Lower leg skin (tissue), 4 donors: ENCODE results near the gene HOXC4. TPM values are rescaled to one million over a fixed set of nuclear protein-coding genes. Genes with fewer than 3 reads are reported as not detected.
"Not testable (repeated sequence)": the region's sequence is repeated elsewhere in the genome, so short reads cannot be mapped to it uniquely, and the experiment has no call there.

Source experiments
- DNase-seq, 2 donors: peaks; one replicate each; pipeline ENCODE4 v3.0.0-alpha.2; 2019; ENCODE audit warnings: low spot score in 2 of 2
- H3K4me3 ChIP-seq: fragments of 200-600 bp; sonication (generic); 2 replicates; pipeline ENCODE4 v1.5.1; 2017; ENCODE audit warnings: mild to moderate bottlenecking, low read depth; ENCODE audit not compliant: poor library complexity, severe bottlenecking
- CTCF ChIP-seq, 3 donors: fragments of 450-650 bp; IDR thresholded peaks; one replicate each; pipeline ENCODE4 v1.5.1; 2016; ENCODE audit warnings: antibody characterized with exemption in 3 of 3, mild to moderate bottlenecking in 3 of 3, moderate library complexity in 2 of 3
- POLR2A ChIP-seq, 2 donors: fragments of 450-650 bp; IDR thresholded peaks; one replicate each; pipeline ENCODE4 v1.6.1; 2016 to 2017; ENCODE audit warnings: antibody characterized with exemption in 2 of 2, mild to moderate bottlenecking in 1 of 2, moderate library complexity in 1 of 2
- WGBS, 2 donors: methylation state at CpG; one replicate each; pipeline ENCODE4 v1.1.5; 2018; 5-methylcytosine and 5-hydroxymethylcytosine counted together
- intact Hi-C: fragments of 100-400 bp; cut with DNase I; formaldehyde crosslinking; loops from one replicate; pipeline ENCODE4 v1.15.0; 2023; ENCODE audit warnings: low total_unique reads
- total RNA-seq, 4 donors: library from RNA; depleted of rRNA; stranded (reverse); fragments of >200 nt; gene quantifications; one replicate each; pipeline ENCODE4 v1.1.0, GENCODE V29; 2016

The HOXC4 gene
- total RNA-seq, 4 donors from 2014 or later = 1.7 to 6.1 (median 3.2) TPM

GRCh38 chr12:54038871-54039414 is 14.7 kb upstream of the HOXC4 start:
- H3K4me3 ChIP-seq = no peak overlapping the region
- TF ChIP-seq CTCF (IDR thresholded peaks at IDR 0.05) (no peak), POLR2A (IDR thresholded peaks at IDR 0.05) (no peak)
- peak in 1 of 2 donors; percentile 93 for DNase-seq
- intact Hi-C loops = no loop called here
- WGBS, 2 donors = 34 to 45% methylated on average over 9 of the region's 9 CpGs

- TF ChIP-seq POLR2A (IDR thresholded peaks at IDR 0.05) (no peak), CTCF (IDR thresholded peaks at IDR 0.05) (no peak)
- intact Hi-C loops = loop anchor here (10.0 kb wide), 1 partner anchor 85 kb away; no protein-coding TSS in a partner anchor
- WGBS, 2 donors = 40 to 42% methylated on average over 16 of the region's 16 CpGs
- DNase-seq = no peak
- H3K4me3 ChIP-seq = no peak overlapping the region
These were observed 14.1 kb upstream of the HOXC4 start for GRCh38 chr12:54039417-54040147.

GRCh38 chr12:54040148-54040494 is 13.5 kb upstream of the HOXC4 start:
- no peak overlapping the region for H3K4me3 ChIP-seq
- TF ChIP-seq CTCF (IDR thresholded peaks at IDR 0.05) (no peak), POLR2A (IDR thresholded peaks at IDR 0.05) (no peak)
- intact Hi-C loops = loop anchor here (10.0 kb wide), 1 partner anchor 85 kb away; no protein-coding TSS in a partner anchor
- no peak for DNase-seq
- 49 to 55% methylated on average over 4 of the region's 4 CpGs for WGBS, 2 donors

GRCh38 chr12:54040648-54041047 is 13.0 kb upstream of the HOXC4 start:
- TF ChIP-seq POLR2A (IDR thresholded peaks at IDR 0.05) (no peak), CTCF (IDR thresholded peaks at IDR 0.05) (no peak)
- WGBS, 2 donors = 75 to 77% methylated on average over 3 of the region's 3 CpGs
- DNase-seq = no peak
- intact Hi-C loops = loop anchor here (10.0 kb wide), 1 partner anchor 84 kb away; no protein-coding TSS in a partner anchor
- no peak overlapping the region for H3K4me3 ChIP-seq

- WGBS, 2 donors = 65 to 66% methylated on average over 2 of the region's 2 CpGs
- no peak for TF ChIP-seq POLR2A (IDR thresholded peaks at IDR 0.05)
- TF ChIP-seq CTCF (IDR thresholded peaks at IDR 0.05) = no peak
- DNase-seq = no peak
- no peak overlapping the region for H3K4me3 ChIP-seq
- intact Hi-C loops = loop anchor here (10.0 kb wide), 1 partner anchor 84 kb away; no protein-coding TSS in a partner anchor
These were observed 12.4 kb upstream of the HOXC4 start for GRCh38 chr12:54041097-54041690.

- peak in 1 of 2 donors; percentile 82 for DNase-seq
- intact Hi-C loops = loop anchor here (10.0 kb wide), 1 partner anchor 83 kb away; no protein-coding TSS in a partner anchor
- WGBS, 2 donors = 82 to 88% methylated on average over 6 of the region's 6 CpGs
- H3K4me3 ChIP-seq = not testable (repeated sequence)
These were observed 11.6 kb upstream of the HOXC4 start for GRCh38 chr12:54042033-54042432.
